HEK293 (cell line): Measurements from ENCODE around the gene FAM193A.

ENCODE experiments used
- CTCF ChIA-PET: fragments of 350-600 bp; formaldehyde crosslinking; extraction: SDS; loops from one replicate; lab custom pipeline; 2021; ENCODE audit warnings: antibody characterized with exemption; lab: Yijun Ruan, JAX
- POLR2A ChIA-PET: fragments of 300-600 bp; formaldehyde crosslinking; extraction: SDS; loops from one replicate; lab custom pipeline; 2020; ENCODE audit warnings: antibody characterized with exemption, inconsistent platforms; lab: Yijun Ruan, JAX
- H3K27ac ChIP-seq: fragments of 200-500 bp; sonication (Bioruptor generic); 2 replicates; pipeline ENCODE4 v1.5.1; 2014; ENCODE audit warnings: low read depth, low read length, control low read depth, inconsistent platforms; ENCODE audit errors: extremely low read depth
- H3K36me3 ChIP-seq, 2 experiments: fragments of 200-500 bp in 1 of 2; sonication (Bioruptor generic) in 1 of 2; 1 replicate in 1 of 2; 2 replicates in 1 of 2; pipeline ENCODE4 v1.5.1; 2014 to 2017; ENCODE audit warnings: inconsistent platforms in 2 of 2, low read length in 2 of 2; ENCODE audit not compliant: control insufficient read depth in 2 of 2, insufficient read depth in 1 of 2
- H3K4me1 ChIP-seq: fragments of 200-500 bp; sonication (Bioruptor generic); 2 replicates; pipeline ENCODE4 v1.5.1; 2014; ENCODE audit warnings: mild to moderate bottlenecking, low read length, inconsistent platforms; ENCODE audit not compliant: control insufficient read depth, insufficient read depth
- H3K4me3 ChIP-seq: 2 replicates; pipeline ENCODE4 v1.5.1; 2011; ENCODE audit warnings: low read depth, mild to moderate bottlenecking, control low read depth, low read length, moderate library complexity
- H3K9me3 ChIP-seq: fragments of 200-500 bp; sonication (Bioruptor generic); 2 replicates; pipeline ENCODE4 v1.5.1; 2014; ENCODE audit warnings: low read depth, low read length, inconsistent platforms; ENCODE audit not compliant: control insufficient read depth, insufficient read depth
- HOXC10 ChIP-seq: sonication (generic); formaldehyde crosslinking; IDR thresholded peaks from 2 replicates; pipeline ENCODE4 v1.8.1; 2023; ENCODE audit warnings: mild to moderate bottlenecking, missing genetic modification reagents
- KLF16 ChIP-seq: fragments of 450-650 bp; formaldehyde crosslinking; IDR thresholded peaks from 2 replicates; pipeline ENCODE4 v1.5.1; 2017; ENCODE audit warnings: missing biosample characterization, missing genetic modification characterization
- REPIN1 ChIP-seq: fragments of 450-650 bp; formaldehyde crosslinking; IDR thresholded peaks from 2 replicates; pipeline ENCODE4 v1.5.1; 2017; ENCODE audit warnings: missing biosample characterization, missing genetic modification characterization, low read depth
- SETDB1 ChIP-seq: IDR thresholded peaks from one replicate; pipeline ENCODE4 v1.6.1; 2017; ENCODE audit warnings: mild to moderate bottlenecking, low read length, moderate library complexity, mixed read lengths; ENCODE audit not compliant: insufficient read length
- SP7 ChIP-seq: fragments of 450-650 bp; formaldehyde crosslinking; IDR thresholded peaks from 2 replicates; pipeline ENCODE4 v1.5.1; 2016; ENCODE audit warnings: missing biosample characterization, missing genetic modification characterization
- ZBTB1 ChIP-seq: fragments of 450-650 bp; formaldehyde crosslinking; IDR thresholded peaks from 2 replicates; pipeline ENCODE4 v1.5.1; 2016; ENCODE audit warnings: missing biosample characterization, missing genetic modification characterization
- ZBTB17 ChIP-seq: fragments of 450-650 bp; formaldehyde crosslinking; IDR thresholded peaks from 2 replicates; pipeline ENCODE4 v1.5.1; 2016; ENCODE audit warnings: missing biosample characterization, missing genetic modification characterization
- ZBTB48 ChIP-seq: fragments of 450-650 bp; formaldehyde crosslinking; IDR thresholded peaks from 2 replicates; pipeline ENCODE4 v1.5.1; 2016; ENCODE audit warnings: missing biosample characterization, missing genetic modification characterization
- ZBTB7A ChIP-seq: fragments of 450-650 bp; formaldehyde crosslinking; IDR thresholded peaks from 2 replicates; pipeline ENCODE4 v1.5.1; 2016; ENCODE audit warnings: low read depth, missing biosample characterization, missing genetic modification characterization
- ZBTB8A ChIP-seq: fragments of 450-650 bp; formaldehyde crosslinking; IDR thresholded peaks from 2 replicates; pipeline ENCODE4 v1.5.1; 2016; ENCODE audit warnings: missing biosample characterization, missing genetic modification characterization
- ZNF174 ChIP-seq: fragments of 450-650 bp; formaldehyde crosslinking; IDR thresholded peaks from 2 replicates; pipeline ENCODE4 v1.5.0; 2017; ENCODE audit warnings: missing biosample characterization, mild to moderate bottlenecking, missing genetic modification characterization
- ZNF19 ChIP-seq: fragments of 450-650 bp; formaldehyde crosslinking; IDR thresholded peaks from 2 replicates; pipeline ENCODE4; 2016; ENCODE audit warnings: missing biosample characterization, missing genetic modification characterization, low read depth
- ZNF221 ChIP-seq: fragments of 450-650 bp; formaldehyde crosslinking; IDR thresholded peaks from 2 replicates; pipeline ENCODE4 v1.5.1; 2017; ENCODE audit warnings: missing biosample characterization, missing genetic modification characterization, borderline replicate concordance
- ZNF239 ChIP-seq: fragments of 450-650 bp; formaldehyde crosslinking; IDR thresholded peaks from 2 replicates; pipeline ENCODE4 v1.5.1; 2016; ENCODE audit warnings: missing biosample characterization, missing genetic modification characterization
- ZNF394 ChIP-seq: fragments of 450-650 bp; formaldehyde crosslinking; IDR thresholded peaks from 2 replicates; pipeline ENCODE4 v1.5.1; 2016; ENCODE audit warnings: missing biosample characterization, missing genetic modification characterization, mild to moderate bottlenecking, moderate library complexity, borderline replicate concordance
- ZNF658 ChIP-seq: fragments of 450-650 bp; formaldehyde crosslinking; IDR thresholded peaks from 2 replicates; pipeline ENCODE4; 2016; ENCODE audit warnings: missing biosample characterization, missing genetic modification characterization
- ZNF677 ChIP-seq: fragments of 450-650 bp; IDR thresholded peaks from 2 replicates; pipeline ENCODE4 v1.5.0; 2018; ENCODE audit warnings: missing biosample characterization, mild to moderate bottlenecking, missing genetic modification characterization, moderate library complexity
- ZNF707 ChIP-seq: fragments of 450-650 bp; formaldehyde crosslinking; IDR thresholded peaks from 2 replicates; pipeline ENCODE4 v1.5.1; 2016; ENCODE audit warnings: missing biosample characterization, missing genetic modification characterization
- ZNF747 ChIP-seq: fragments of 450-650 bp; formaldehyde crosslinking; IDR thresholded peaks from 2 replicates; pipeline ENCODE4 v1.5.1; 2016; ENCODE audit warnings: missing biosample characterization, missing genetic modification characterization
- ZNF76 ChIP-seq: fragments of 450-650 bp; formaldehyde crosslinking; IDR thresholded peaks from 2 replicates; pipeline ENCODE4; 2016; ENCODE audit warnings: low read depth, missing biosample characterization, missing genetic modification characterization, borderline replicate concordance
- ZNF768 ChIP-seq: fragments of 450-650 bp; formaldehyde crosslinking; IDR thresholded peaks from 2 replicates; pipeline ENCODE4 v1.5.1; 2018; ENCODE audit warnings: missing biosample characterization, mild to moderate bottlenecking, missing genetic modification characterization
- ZNF791 ChIP-seq: fragments of 450-650 bp; formaldehyde crosslinking; IDR thresholded peaks from 2 replicates; pipeline ENCODE4 v1.5.1; 2016; ENCODE audit warnings: missing biosample characterization, missing genetic modification characterization
- ZNF837 ChIP-seq: fragments of 450-650 bp; formaldehyde crosslinking; IDR thresholded peaks from 2 replicates; pipeline ENCODE4 v1.5.1; 2016; ENCODE audit warnings: missing biosample characterization, missing genetic modification characterization
- ZXDB ChIP-seq: fragments of 450-650 bp; formaldehyde crosslinking; IDR thresholded peaks from 2 replicates; pipeline ENCODE4 v1.5.1; 2016; ENCODE audit warnings: missing biosample characterization, missing genetic modification characterization
- TF ChIP-seq, protein P1 (sequence below): fragments of 450-650 bp; formaldehyde crosslinking; IDR thresholded peaks from 2 replicates; pipeline ENCODE4 v1.5.1; 2017; ENCODE audit warnings: missing biosample characterization, missing genetic modification characterization
- TF ChIP-seq, protein P2 (sequence below): fragments of 450-650 bp; IDR thresholded peaks from 2 replicates; pipeline ENCODE4 v1.5.1; 2018; ENCODE audit warnings: missing biosample characterization, missing genetic modification characterization

The FAM193A gene

DNA sequence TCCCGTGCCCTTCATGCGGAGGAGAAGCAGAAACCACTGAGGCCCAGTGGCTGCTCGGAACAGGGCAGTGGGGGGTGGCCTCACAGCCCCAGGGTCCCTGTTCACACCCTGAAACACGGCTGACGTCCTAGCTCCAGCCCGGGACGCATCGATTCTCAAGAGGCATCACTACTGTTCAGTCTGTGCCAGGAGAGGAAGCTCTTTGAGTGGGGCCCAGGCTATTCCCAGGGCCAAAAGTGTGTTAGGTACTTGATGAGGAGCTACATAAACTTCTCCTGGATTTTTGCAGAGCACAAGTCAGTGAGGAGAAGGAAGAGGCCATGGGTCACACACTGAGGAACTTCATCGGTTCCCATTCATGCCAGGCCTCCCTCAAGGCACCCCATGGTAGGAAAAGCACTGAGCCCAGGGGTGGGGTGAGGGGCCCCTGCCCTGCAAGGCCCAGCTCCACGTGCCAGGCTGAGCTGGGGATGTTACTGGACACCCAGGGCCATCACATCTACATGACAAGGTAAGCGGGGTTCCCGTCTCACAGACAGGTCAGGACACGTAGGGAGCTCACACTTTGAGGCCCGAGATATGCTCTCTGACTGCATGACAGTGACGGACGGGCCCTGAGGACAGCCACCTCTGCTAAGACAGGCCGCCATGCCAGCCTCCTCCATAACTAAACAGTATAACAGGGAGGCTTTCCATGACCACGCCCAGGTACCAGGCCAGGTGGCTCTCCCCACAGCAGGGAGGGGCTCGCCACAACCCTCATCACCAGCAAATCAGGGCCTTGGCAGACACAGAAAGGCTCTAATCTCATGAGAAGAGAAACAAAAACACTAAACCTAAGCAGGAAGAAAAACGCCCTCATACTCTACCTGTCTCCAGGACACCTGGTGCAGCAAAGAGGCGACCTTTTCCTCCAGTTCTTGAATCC is 207.3 kb downstream of the FAM193A start:
- POLR2A ChIA-PET: interaction anchor here (1.2 kb wide), 1 partner anchor 75 kb away, joined by 3 read pairs; no protein-coding TSS in a partner anchor
- no peaks in the 10 kb centered on the region for H3K9me3 ChIP-seq
- no peak for TF ChIP-seq KLF16 (tag by site-specific recombination)
- no peak for TF ChIP-seq ZNF677 (tag by site-specific recombination)
- TF ChIP-seq, protein P1, sequence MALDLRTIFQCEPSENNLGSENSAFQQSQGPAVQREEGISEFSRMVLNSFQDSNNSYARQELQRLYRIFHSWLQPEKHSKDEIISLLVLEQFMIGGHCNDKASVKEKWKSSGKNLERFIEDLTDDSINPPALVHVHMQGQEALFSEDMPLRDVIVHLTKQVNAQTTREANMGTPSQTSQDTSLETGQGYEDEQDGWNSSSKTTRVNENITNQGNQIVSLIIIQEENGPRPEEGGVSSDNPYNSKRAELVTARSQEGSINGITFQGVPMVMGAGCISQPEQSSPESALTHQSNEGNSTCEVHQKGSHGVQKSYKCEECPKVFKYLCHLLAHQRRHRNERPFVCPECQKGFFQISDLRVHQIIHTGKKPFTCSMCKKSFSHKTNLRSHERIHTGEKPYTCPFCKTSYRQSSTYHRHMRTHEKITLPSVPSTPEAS (tag by site-specific recombination): no peak
- TF ChIP-seq ZBTB48 (tag by site-specific recombination): no peak
- TF ChIP-seq ZNF239 (tag by site-specific recombination): no peak
- TF ChIP-seq, protein P2, sequence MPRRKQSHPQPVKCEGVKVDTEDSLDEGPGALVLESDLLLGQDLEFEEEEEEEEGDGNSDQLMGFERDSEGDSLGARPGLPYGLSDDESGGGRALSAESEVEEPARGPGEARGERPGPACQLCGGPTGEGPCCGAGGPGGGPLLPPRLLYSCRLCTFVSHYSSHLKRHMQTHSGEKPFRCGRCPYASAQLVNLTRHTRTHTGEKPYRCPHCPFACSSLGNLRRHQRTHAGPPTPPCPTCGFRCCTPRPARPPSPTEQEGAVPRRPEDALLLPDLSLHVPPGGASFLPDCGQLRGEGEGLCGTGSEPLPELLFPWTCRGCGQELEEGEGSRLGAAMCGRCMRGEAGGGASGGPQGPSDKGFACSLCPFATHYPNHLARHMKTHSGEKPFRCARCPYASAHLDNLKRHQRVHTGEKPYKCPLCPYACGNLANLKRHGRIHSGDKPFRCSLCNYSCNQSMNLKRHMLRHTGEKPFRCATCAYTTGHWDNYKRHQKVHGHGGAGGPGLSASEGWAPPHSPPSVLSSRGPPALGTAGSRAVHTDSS (tag by site-specific recombination): no peak
- TF ChIP-seq ZNF768 (tag by site-specific recombination): no peak
- no peak for TF ChIP-seq HOXC10
- TF ChIP-seq ZXDB (tag by site-specific recombination): no peak
- no peak for TF ChIP-seq ZNF76 (tag by site-specific recombination)
- TF ChIP-seq REPIN1 (tag by site-specific recombination): no peak
- TF ChIP-seq SETDB1: no peak
- no peak for TF ChIP-seq ZNF221 (tag by site-specific recombination)
- no peaks in the 10 kb centered on the region for H3K4me1 ChIP-seq
- no peak overlapping the region for H3K27ac ChIP-seq
- peaks cover 0 to 68% of the 10 kb centered on the region in 2 experiments; a peak in 2 of 3 replicates for H3K36me3 ChIP-seq
- CTCF ChIA-PET: no interaction called here
- no peak overlapping the region for H3K4me3 ChIP-seq

DNA sequence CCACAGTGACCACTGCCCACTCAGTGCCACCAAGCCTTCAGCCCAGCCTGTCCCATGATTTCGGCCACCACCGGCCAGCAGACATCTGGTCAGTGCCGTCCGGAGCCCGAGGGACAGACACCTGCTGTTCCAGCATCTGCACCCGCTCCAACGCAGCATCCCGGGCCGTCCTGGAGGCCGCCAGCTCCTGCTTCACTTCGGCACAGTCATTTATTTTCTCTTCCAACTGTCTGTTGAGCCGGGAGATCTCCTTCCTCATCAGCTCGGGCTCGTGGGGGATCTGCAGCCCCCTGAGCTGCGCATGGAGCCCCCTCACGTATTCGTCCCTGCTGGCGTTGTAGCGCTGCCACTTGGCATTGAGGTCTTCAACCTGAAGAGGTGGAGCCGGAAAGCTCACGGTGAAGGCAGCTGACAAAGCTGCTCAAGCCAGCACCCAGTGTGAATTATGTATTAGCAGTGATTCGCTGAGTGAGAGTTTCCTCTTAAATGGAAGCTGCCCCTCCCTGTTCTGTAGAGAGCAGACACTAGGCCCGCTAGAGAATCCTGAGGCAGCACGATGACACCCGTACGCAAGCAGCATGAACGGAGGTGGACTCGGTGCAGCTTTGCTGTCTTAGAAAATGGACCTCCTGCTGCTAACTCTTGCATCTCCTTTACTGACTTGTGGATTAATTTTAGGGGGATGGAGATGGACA is 208.3 kb downstream of the FAM193A start:
- ChIA-PET CTCF (no interaction called here), POLR2A (interaction anchor here (1.2 kb wide), 1 partner anchor 74 kb away, joined by 3 read pairs; no protein-coding TSS in a partner anchor)
- H3K9me3 ChIP-seq: no peaks in the 10 kb centered on the region
- H3K36me3 ChIP-seq: peaks cover 0 to 68% of the 10 kb centered on the region in 2 experiments; a peak in 2 of 3 replicates
- H3K27ac ChIP-seq: no peak overlapping the region
- H3K4me1 ChIP-seq: no peaks in the 10 kb centered on the region
- no peak overlapping the region for H3K4me3 ChIP-seq
- TF ChIP-seq ZNF658 (tag by site-specific recombination) (no peak), ZNF747 (no peak), ZBTB17 (no peak), ZBTB1 (no peak), ZNF174 (no peak), ZNF837 (tag by site-specific recombination) (no peak), ZNF791 (tag by site-specific recombination) (no peak), SP7 (tag by site-specific recombination) (no peak), ZNF239 (tag by site-specific recombination) (no peak), ZBTB7A (no peak), ZBTB8A (tag by site-specific recombination) (no peak), ZNF19 (tag by site-specific recombination) (no peak), ZNF707 (tag by site-specific recombination) (no peak), ZNF677 (tag by site-specific recombination) (no peak), ZNF394 (tag by site-specific recombination) (no peak)
